ENCODE results near the gene DLG2.

Gene DLG2

DNA sequence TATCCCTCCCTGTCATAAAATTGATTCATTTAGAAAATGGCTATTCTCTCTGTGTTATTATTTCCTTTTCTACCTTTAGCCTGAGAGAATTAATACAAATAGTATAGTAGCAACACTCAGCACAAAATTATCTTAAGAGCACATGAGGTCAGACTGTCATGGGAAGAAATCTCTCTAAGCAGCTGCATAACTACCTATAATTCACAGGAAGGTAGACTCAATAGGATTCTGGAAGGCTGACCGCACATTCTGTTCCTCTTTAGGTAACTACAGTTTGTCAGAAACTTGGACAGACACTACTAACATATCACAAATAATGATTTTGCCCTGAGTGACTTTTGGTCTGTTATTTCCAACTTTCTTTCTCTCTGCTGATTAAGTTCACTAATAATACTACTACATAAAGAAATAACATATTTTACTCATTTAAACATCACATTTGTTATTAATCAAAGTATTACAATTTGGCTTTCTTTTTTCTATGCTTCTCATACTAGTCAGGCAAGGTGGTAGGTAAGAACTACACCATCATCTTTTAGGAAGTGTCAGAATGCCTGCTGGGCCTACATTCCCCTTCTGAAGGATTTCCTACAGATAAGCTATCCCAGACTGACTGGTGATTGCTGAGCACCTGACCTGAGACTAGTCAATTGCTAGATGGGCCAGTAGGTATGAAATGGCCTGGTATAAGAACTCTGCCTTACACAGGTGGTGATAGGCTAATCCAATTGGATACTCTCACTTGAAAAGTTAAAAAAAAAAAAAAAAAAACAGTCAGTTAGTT is 325.1 kb downstream of the DLG2 start:
- TF ChIP-seq TAF1 (IDR thresholded peaks at IDR 0.05; ENCODE audit: low read depth), result no peak
- TF ChIP-seq CEBPB (IDR thresholded peaks at IDR 0.05), result no peak
- TF ChIP-seq TCF12 (IDR thresholded peaks at IDR 0.05; ENCODE audit: low read depth), result no peak
- no peak for TF ChIP-seq MAX (IDR thresholded peaks at IDR 0.05)
- TF ChIP-seq, protein P1, sequence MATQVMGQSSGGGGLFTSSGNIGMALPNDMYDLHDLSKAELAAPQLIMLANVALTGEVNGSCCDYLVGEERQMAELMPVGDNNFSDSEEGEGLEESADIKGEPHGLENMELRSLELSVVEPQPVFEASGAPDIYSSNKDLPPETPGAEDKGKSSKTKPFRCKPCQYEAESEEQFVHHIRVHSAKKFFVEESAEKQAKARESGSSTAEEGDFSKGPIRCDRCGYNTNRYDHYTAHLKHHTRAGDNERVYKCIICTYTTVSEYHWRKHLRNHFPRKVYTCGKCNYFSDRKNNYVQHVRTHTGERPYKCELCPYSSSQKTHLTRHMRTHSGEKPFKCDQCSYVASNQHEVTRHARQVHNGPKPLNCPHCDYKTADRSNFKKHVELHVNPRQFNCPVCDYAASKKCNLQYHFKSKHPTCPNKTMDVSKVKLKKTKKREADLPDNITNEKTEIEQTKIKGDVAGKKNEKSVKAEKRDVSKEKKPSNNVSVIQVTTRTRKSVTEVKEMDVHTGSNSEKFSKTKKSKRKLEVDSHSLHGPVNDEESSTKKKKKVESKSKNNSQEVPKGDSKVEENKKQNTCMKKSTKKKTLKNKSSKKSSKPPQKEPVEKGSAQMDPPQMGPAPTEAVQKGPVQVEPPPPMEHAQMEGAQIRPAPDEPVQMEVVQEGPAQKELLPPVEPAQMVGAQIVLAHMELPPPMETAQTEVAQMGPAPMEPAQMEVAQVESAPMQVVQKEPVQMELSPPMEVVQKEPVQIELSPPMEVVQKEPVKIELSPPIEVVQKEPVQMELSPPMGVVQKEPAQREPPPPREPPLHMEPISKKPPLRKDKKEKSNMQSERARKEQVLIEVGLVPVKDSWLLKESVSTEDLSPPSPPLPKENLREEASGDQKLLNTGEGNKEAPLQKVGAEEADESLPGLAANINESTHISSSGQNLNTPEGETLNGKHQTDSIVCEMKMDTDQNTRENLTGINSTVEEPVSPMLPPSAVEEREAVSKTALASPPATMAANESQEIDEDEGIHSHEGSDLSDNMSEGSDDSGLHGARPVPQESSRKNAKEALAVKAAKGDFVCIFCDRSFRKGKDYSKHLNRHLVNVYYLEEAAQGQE (IDR thresholded peaks at IDR 0.05; ENCODE audit: low read depth), result no peak

DNA sequence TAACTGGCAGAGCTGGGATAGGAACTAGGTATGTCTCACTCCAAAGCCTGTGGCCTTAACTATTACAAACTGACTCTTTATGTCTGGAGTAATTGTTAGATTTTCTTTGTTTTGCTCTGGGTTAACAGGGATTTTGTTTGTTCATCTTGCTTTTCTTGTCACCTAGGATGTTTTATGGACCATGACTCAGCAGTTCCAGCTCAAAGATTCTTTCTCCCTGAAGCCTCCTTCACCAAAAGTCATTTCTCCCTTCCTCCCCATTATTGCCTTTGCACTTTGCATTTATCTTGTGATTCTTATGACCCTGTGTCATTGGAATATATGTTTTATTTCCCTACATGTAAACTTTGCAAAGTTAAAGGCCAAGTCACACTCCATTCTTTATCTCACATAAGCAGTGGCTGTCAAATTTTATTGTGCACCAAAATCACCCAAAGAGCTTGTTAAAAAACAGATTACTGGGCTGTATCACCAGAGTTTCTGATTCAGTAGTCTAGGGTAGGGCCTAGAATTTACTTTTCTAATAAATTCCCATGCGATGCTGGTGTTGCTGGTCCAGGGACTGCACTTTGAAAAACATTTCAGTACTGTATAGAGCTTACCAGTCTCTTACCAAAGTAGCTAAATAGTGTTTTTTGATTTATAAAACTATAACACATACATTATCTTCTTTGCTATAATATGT is 327.7 kb downstream of the DLG2 start:
- TF ChIP-seq CREB1 (IDR thresholded peaks at IDR 0.05; ENCODE audit: low read depth) (no peak), FOXM1 (IDR thresholded peaks at IDR 0.05; ENCODE audit: borderline replicate concordance, low read depth) (no peak), TEAD4 (IDR thresholded peaks at IDR 0.05) (no peak), ZBTB7A (IDR thresholded peaks at IDR 0.05; ENCODE audit: low read depth) (no peak), USF1 (IDR thresholded peaks at IDR 0.05) (no peak), EP300 (IDR thresholded peaks at IDR 0.05; ENCODE audit: borderline replicate concordance) (no peak), EGR1 (IDR thresholded peaks at IDR 0.05) (no peak), TCF12 (IDR thresholded peaks at IDR 0.05; ENCODE audit: low read depth) (no peak), RAD21 (IDR thresholded peaks at IDR 0.05; ENCODE audit: low read depth) (no peak), YY1 (IDR thresholded peaks at IDR 0.05; ENCODE audit: low read depth) (no peak), NFIC (IDR thresholded peaks at IDR 0.05) (no peak), CEBPB (IDR thresholded peaks at IDR 0.05) (no peak), TAF1 (IDR thresholded peaks at IDR 0.05; ENCODE audit: low read depth) (no peak), MAX (IDR thresholded peaks at IDR 0.05) (no peak)
- TF ChIP-seq, protein P1 (IDR thresholded peaks at IDR 0.05; ENCODE audit: low read depth), result no peak

DNA sequence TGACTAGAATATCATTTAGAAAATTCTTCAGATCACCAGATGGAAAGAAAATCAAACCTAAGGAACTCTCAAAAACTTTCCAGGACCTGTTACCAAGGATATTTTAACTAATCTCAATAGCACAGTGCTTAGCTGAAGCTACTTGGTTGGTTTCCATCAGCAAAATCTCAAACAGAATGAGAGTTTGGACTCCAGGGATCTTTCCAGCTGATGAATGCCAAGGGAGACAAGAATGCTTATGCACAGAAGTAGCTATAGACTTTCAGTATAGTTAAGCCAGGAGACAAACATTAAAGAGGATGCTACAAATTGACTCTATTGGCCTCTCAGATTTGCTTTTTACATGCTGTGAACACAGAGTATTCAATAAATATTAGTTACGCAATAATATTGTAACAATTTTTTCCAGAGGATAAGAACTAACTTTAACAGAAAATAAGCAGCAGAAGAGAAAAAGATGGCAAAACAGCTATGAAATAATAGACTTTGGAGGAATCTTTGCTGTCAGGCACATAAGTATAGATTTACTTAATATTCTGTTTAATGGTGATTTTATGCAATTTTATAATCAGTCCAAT is 331.4 kb downstream of the DLG2 start:
- no peak for TF ChIP-seq RAD21 (IDR thresholded peaks at IDR 0.05; ENCODE audit: low read depth)
- no peak for TF ChIP-seq MAX (IDR thresholded peaks at IDR 0.05)
- no peak for TF ChIP-seq TAF1 (IDR thresholded peaks at IDR 0.05; ENCODE audit: low read depth)
- no peak for TF ChIP-seq CEBPB (IDR thresholded peaks at IDR 0.05)
- TF ChIP-seq USF1 (IDR thresholded peaks at IDR 0.05), result no peak
- no peak for TF ChIP-seq TEAD4 (IDR thresholded peaks at IDR 0.05)
- TF ChIP-seq TCF12 (IDR thresholded peaks at IDR 0.05; ENCODE audit: low read depth), result no peak
- TF ChIP-seq EGR1 (IDR thresholded peaks at IDR 0.05), result no peak
- TF ChIP-seq CREB1 (IDR thresholded peaks at IDR 0.05; ENCODE audit: low read depth), result no peak
- TF ChIP-seq FOXM1 (IDR thresholded peaks at IDR 0.05; ENCODE audit: borderline replicate concordance, low read depth), result no peak
- no peak for TF ChIP-seq ZBTB7A (IDR thresholded peaks at IDR 0.05; ENCODE audit: low read depth)
- TF ChIP-seq NFIC (IDR thresholded peaks at IDR 0.05), result no peak
- TF ChIP-seq YY1 (IDR thresholded peaks at IDR 0.05; ENCODE audit: low read depth), result no peak
- TF ChIP-seq EP300 (IDR thresholded peaks at IDR 0.05; ENCODE audit: borderline replicate concordance), result no peak
- TF ChIP-seq, protein P1 (IDR thresholded peaks at IDR 0.05; ENCODE audit: low read depth), result no peak
